K562 (cell line): ENCODE data around the gene EHBP1L1. TPM values are rescaled to one million over a fixed set of nuclear protein-coding genes. Genes with fewer than 3 reads are reported as not detected.

Experiments
- CAMTA2 ChIP-seq: fragments of 250-450 bp; sonication (Bioruptor Pico); conservative IDR thresholded peaks from 2 replicates; pipeline ENCODE4 v1.5.1; 2022
- EZH2 ChIP-seq: IDR thresholded peaks from 2 replicates; pipeline ENCODE4 v1.6.1; 2012; ENCODE audit warnings: low read depth, mild to moderate bottlenecking, inconsistent platforms, low read length, borderline replicate concordance
- FOXJ3 ChIP-seq: sonication (generic); formaldehyde crosslinking; IDR thresholded peaks from 2 replicates; pipeline ENCODE4 v1.4.0; 2020; ENCODE audit warnings: mild to moderate bottlenecking, missing genetic modification reagents
- GTF2F1 ChIP-seq: IDR thresholded peaks from 2 replicates; pipeline ENCODE4 v1.6.1; 2011; ENCODE audit warnings: low read depth, low read length, improper control_type of control experiment
- HLTF ChIP-seq: fragments of 450-650 bp; IDR thresholded peaks from 2 replicates; pipeline ENCODE4 v1.6.1; 2016
- ILF3 ChIP-seq: fragments of 450-650 bp; IDR thresholded peaks from 2 replicates; pipeline ENCODE4 v1.6.1; 2018; ENCODE audit warnings: antibody characterized with exemption, mild to moderate bottlenecking, moderate library complexity, borderline replicate concordance
- KAT2B ChIP-seq: IDR thresholded peaks from one replicate; pipeline ENCODE4 v1.6.1; 2012; ENCODE audit warnings: low read depth, mild to moderate bottlenecking, control low read depth, inconsistent platforms, low read length, moderate library complexity
- KDM1A ChIP-seq, 2 experiments: fragments of 450-650 bp; IDR thresholded peaks; 2 replicates each; pipeline ENCODE4 v1.6.1; 2016; ENCODE audit warnings: mild to moderate bottlenecking in 2 of 2
- KDM4B ChIP-seq, 2 experiments: fragments of 450-650 bp in 1 of 2; sonication (generic) in 1 of 2; IDR thresholded peaks; 2 replicates each; pipeline ENCODE4 v1.6.1; 2016 to 2017; ENCODE audit warnings: borderline replicate concordance in 2 of 2, antibody characterized with exemption in 1 of 2, low read depth in 1 of 2, mild to moderate bottlenecking in 1 of 2
- MEF2D ChIP-seq: conservative IDR thresholded peaks from 2 replicates; pipeline ENCODE4 v1.6.1; 2016; ENCODE audit warnings: low read depth, missing genetic modification characterization, missing compliant biosample characterization
- PHB ChIP-seq: fragments of 250-450 bp; sonication (Bioruptor Pico); IDR thresholded peaks from 2 replicates; pipeline ENCODE4 v1.5.0; 2021
- RBFOX2 ChIP-seq: fragments of 200-400 bp; formaldehyde crosslinking; IDR thresholded peaks from 2 replicates; pipeline ENCODE4 v1.6.1; 2017; ENCODE audit warnings: low read depth, mild to moderate bottlenecking, low read length, moderate library complexity
- WHSC1 ChIP-seq: IDR thresholded peaks from one replicate; pipeline ENCODE4 v1.6.1; 2012; ENCODE audit warnings: low read length, control low read depth, inconsistent platforms
- XRCC5 ChIP-seq: fragments of 200-400 bp; formaldehyde crosslinking; IDR thresholded peaks from 2 replicates; pipeline ENCODE4 v1.6.1; 2017; ENCODE audit warnings: low read depth, mild to moderate bottlenecking, low read length
- ZBTB8A ChIP-seq: fragments of 450-650 bp; IDR thresholded peaks from 2 replicates; pipeline ENCODE4 v1.6.1; 2018; ENCODE audit warnings: mild to moderate bottlenecking, moderate library complexity; ENCODE audit not compliant: partially characterized antibody
- ZNF282 ChIP-seq: sonication (generic); formaldehyde crosslinking; IDR thresholded peaks from 2 replicates; pipeline ENCODE4 v1.8.1; 2023; ENCODE audit warnings: missing genetic modification reagents
- ZNF316 ChIP-seq: fragments of 450-650 bp; IDR thresholded peaks from 2 replicates; pipeline ENCODE4 v1.6.1; 2016
- ZNF507 ChIP-seq: conservative IDR thresholded peaks from 2 replicates; pipeline ENCODE4 v1.6.1; 2017; ENCODE audit warnings: missing genetic modification characterization, missing compliant biosample characterization
- polyA plus RNA-seq, 8 experiments: library from polyadenylated mRNA; depleted of rRNA in 4 of 8; stranded (reverse) in 5 of 8; unstranded in 3 of 8; fragments of >200 nt; fragmentation: Nextera tagmentation in 2 of 8; fragmentation: Illumina TruSeq in 1 of 8; extraction: Ambion mirVana in 2 of 8; extraction: Trizol in 1 of 8; gene quantifications; 2 replicates each; pipeline versions ENCODE4 v1.2.1 to v1.2.3, GENCODE V29; 2011 to 2014; ENCODE audit warnings: inconsistent platforms in 1 of 8, missing spikeins in 1 of 8
- total RNA-seq, 7 experiments: library from RNA; depleted of rRNA in 6 of 7; stranded (reverse); fragments of >200 nt in 6 of 7; fragmentation: Illumina TruSeq in 2 of 7; extraction: Trizol in 2 of 7; gene quantifications; 2 replicates each; pipeline versions ENCODE4 v1.2.1 to v1.2.3, GENCODE V29; 2011 to 2021; ENCODE audit warnings: low replicate concordance in 1 of 7
- TF ChIP-seq, protein P1 (sequence below), 2 experiments: IDR thresholded peaks in 1 of 2; conservative IDR thresholded peaks in 1 of 2; 2 replicates each; pipeline ENCODE4 v1.6.1; 2016; ENCODE audit warnings: low read depth in 2 of 2, mild to moderate bottlenecking in 1 of 2, missing compliant biosample characterization in 1 of 2, missing genetic modification characterization in 1 of 2, moderate library complexity in 1 of 2
- TF ChIP-seq, protein P2 (sequence below): fragments of 250-450 bp; sonication (Bioruptor Pico); IDR thresholded peaks from 2 replicates; pipeline ENCODE4 v1.8.0; 2021; ENCODE audit warnings: moderate library complexity, mild to moderate bottlenecking, inconsistent platforms
- TF ChIP-seq, protein P3 (sequence below): fragments of 450-650 bp; IDR thresholded peaks from 2 replicates; pipeline ENCODE4 v1.6.1; 2017; ENCODE audit warnings: antibody characterized with exemption, mild to moderate bottlenecking
- TF ChIP-seq, protein P4 (sequence below): sonication (generic); formaldehyde crosslinking; IDR thresholded peaks from 2 replicates; pipeline ENCODE4 v1.8.0; 2022; ENCODE audit warnings: missing genetic modification reagents, mild to moderate bottlenecking, borderline replicate concordance

EHBP1L1 gene
- total and polyA plus RNA-seq, 9 of the 15 experiments (the other 6 are each of a cell fraction or from before 2014, with no cell fraction given), result 0.03 to 87.1 (median 26.3) TPM

DNA sequence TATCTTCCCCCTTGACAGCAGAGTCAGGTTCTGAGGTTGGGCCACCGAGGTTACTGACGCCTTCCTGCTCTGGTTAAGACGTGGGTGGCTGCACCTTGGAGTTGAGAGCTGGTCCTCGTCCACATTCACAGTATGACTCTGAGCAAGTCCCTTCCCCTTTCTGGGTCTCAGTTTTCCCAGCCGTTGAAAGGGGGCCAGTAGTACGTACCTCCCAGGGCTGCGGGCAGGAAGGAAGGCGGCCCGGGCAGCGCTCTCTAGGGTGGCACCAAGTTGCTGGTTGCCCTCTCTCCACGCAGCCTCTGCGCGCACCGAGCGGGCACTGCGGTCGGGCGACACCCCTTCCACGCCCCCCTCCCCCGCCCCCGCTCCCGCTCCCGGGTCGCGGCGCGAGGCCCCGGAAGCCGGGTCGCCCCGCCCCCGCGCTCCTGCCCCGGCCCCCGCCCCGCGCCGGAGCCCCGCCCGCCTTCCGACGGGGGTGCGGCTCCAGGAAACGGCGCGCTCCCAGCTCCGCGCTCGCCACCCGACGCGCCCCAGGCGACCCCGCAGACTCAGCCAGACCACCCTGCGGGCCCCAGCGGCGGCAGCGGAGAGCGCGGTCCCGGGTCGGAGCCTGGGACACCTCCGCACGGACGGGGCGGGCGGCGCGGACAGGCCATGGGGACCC, at the start of gene EHBP1L1 (continued):
- TF ChIP-seq ZNF316 (no peak), KAT2B (no peak), KDM1A (IDR thresholded peaks at IDR 0.05) (peak in 1 of 2 experiments; percentile 50; a peak in 2 of 4 replicates), HLTF (0 out of 2 replicates have a peak, but pooled peaks have one; percentile 33), CAMTA2 (no peak), MEF2D (no peak), FOXJ3 (no peak), ZBTB8A (no peak), EZH2 (no peak), KDM4B (IDR thresholded peaks at IDR 0.05; ENCODE audit: borderline replicate concordance in 2 of 2, low read depth in 1 of 2) (no peak), RBFOX2 (peak; percentile 62), GTF2F1 (no peak), WHSC1 (no peak), XRCC5 (no peak), ILF3 (no peak), PHB (CRISPR knock-in tag) (no peak), ZNF282 (no peak), ZNF507 (tag) (no peak)
- TF ChIP-seq, protein P1, sequence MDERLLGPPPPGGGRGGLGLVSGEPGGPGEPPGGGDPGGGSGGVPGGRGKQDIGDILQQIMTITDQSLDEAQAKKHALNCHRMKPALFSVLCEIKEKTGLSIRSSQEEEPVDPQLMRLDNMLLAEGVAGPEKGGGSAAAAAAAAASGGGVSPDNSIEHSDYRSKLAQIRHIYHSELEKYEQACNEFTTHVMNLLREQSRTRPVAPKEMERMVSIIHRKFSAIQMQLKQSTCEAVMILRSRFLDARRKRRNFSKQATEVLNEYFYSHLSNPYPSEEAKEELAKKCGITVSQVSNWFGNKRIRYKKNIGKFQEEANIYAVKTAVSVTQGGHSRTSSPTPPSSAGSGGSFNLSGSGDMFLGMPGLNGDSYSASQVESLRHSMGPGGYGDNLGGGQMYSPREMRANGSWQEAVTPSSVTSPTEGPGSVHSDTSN (CRISPR knock-in tag; IDR thresholded peaks at IDR 0.05; ENCODE audit: low read depth), result no peak
- TF ChIP-seq, protein P1 (tag; conservative IDR thresholded peaks at IDR 0.05; ENCODE audit: low read depth), result no peak
- TF ChIP-seq, protein P2, sequence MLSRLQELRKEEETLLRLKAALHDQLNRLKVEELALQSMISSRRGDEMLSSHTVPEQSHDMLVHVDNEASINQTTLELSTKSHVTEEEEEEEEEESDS, result no peak
- TF ChIP-seq, protein P3, sequence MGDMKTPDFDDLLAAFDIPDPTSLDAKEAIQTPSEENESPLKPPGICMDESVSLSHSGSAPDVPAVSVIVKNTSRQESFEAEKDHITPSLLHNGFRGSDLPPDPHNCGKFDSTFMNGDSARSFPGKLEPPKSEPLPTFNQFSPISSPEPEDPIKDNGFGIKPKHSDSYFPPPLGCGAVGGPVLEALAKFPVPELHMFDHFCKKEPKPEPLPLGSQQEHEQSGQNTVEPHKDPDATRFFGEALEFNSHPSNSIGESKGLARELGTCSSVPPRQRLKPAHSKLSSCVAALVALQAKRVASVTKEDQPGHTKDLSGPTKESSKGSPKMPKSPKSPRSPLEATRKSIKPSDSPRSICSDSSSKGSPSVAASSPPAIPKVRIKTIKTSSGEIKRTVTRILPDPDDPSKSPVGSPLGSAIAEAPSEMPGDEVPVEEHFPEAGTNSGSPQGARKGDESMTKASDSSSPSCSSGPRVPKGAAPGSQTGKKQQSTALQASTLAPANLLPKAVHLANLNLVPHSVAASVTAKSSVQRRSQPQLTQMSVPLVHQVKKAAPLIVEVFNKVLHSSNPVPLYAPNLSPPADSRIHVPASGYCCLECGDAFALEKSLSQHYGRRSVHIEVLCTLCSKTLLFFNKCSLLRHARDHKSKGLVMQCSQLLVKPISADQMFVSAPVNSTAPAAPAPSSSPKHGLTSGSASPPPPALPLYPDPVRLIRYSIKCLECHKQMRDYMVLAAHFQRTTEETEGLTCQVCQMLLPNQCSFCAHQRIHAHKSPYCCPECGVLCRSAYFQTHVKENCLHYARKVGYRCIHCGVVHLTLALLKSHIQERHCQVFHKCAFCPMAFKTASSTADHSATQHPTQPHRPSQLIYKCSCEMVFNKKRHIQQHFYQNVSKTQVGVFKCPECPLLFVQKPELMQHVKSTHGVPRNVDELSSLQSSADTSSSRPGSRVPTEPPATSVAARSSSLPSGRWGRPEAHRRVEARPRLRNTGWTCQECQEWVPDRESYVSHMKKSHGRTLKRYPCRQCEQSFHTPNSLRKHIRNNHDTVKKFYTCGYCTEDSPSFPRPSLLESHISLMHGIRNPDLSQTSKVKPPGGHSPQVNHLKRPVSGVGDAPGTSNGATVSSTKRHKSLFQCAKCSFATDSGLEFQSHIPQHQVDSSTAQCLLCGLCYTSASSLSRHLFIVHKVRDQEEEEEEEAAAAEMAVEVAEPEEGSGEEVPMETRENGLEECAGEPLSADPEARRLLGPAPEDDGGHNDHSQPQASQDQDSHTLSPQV, result no peak
- TF ChIP-seq, protein P4, sequence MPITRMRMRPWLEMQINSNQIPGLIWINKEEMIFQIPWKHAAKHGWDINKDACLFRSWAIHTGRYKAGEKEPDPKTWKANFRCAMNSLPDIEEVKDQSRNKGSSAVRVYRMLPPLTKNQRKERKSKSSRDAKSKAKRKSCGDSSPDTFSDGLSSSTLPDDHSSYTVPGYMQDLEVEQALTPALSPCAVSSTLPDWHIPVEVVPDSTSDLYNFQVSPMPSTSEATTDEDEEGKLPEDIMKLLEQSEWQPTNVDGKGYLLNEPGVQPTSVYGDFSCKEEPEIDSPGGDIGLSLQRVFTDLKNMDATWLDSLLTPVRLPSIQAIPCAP (CRISPR knock-in tag), result no peak
